CD4-positive, alpha-beta T cell (primary cell): ENCODE results near the gene PPP1R37. TPM values are rescaled to one million over a fixed set of nuclear protein-coding genes. Genes with fewer than 3 reads are reported as not detected.

Experiments used
- ATAC-seq: fragments of 200-7000 bp; cut with Tn5 transposase; one replicate; pipeline ENCODE4 v1.10.0; 2022; ENCODE audit warnings: mild to moderate bottlenecking; ENCODE audit not compliant: poor library complexity
- CTCF ChIA-PET: fragments of 350-600 bp; sonication (Branson Sonifier 250); formaldehyde crosslinking; loops from one replicate; lab custom pipeline; 2021; ENCODE audit warnings: antibody characterized with exemption, inconsistent platforms; lab: Charles Lee
- POLR2A ChIA-PET: fragments of 350-600 bp; sonication (Branson Sonifier 250); formaldehyde crosslinking; loops from one replicate; lab custom pipeline; 2021; ENCODE audit warnings: antibody characterized with exemption, inconsistent platforms; lab: Charles Lee
- DNase-seq, 14 experiments: peaks; one replicate each; pipeline ENCODE4 v3.0.0-alpha.2; 2013 to 2020; ENCODE audit warnings: mixed read lengths in 2 of 14
- H3K27ac ChIP-seq, 2 donors: one replicate each; pipeline versions ENCODE4 v1.5.1 to v1.7.0; 2013; ENCODE audit warnings: low read length in 2 of 2, low read depth in 1 of 2, mild to moderate bottlenecking in 1 of 2
- H3K27me3 ChIP-seq, 2 experiments: 1 replicate in 1 of 2; 2 replicates in 1 of 2; pipeline versions ENCODE4 v1.6.1 to v1.7.0; 2013; ENCODE audit warnings: low read length in 2 of 2, control low read depth in 1 of 2, mild to moderate bottlenecking in 1 of 2, moderate library complexity in 1 of 2; ENCODE audit not compliant: insufficient read depth in 2 of 2, control insufficient read depth in 1 of 2
- H3K36me3 ChIP-seq: one replicate; pipeline ENCODE4 v1.6.1; 2013; ENCODE audit warnings: low read length, control low read depth; ENCODE audit not compliant: insufficient read depth
- H3K4me1 ChIP-seq: one replicate; pipeline ENCODE4 v1.6.1; 2013; ENCODE audit warnings: low read length, control low read depth; ENCODE audit not compliant: insufficient read depth
- H3K4me3 ChIP-seq: one replicate; pipeline ENCODE4 v1.5.1; 2013; ENCODE audit warnings: mild to moderate bottlenecking, low read length, moderate library complexity
- H3K9me3 ChIP-seq, 2 experiments: 1 replicate in 1 of 2; 2 replicates in 1 of 2; pipeline versions ENCODE4 v1.6.1 to v1.7.0; 2013; ENCODE audit warnings: low read length in 2 of 2, mild to moderate bottlenecking in 2 of 2, control low read depth in 1 of 2, moderate library complexity in 1 of 2; ENCODE audit not compliant: control insufficient read depth in 1 of 2, insufficient read depth in 1 of 2
- H3K27ac Mint-ChIP-seq: one replicate; pipeline ENCODE4 v1.8.0; 2020; ENCODE audit warnings: mixed read lengths
- H3K27me3 Mint-ChIP-seq: one replicate; pipeline ENCODE4 v1.8.0; 2021; ENCODE audit warnings: mixed read lengths
- H3K36me3 Mint-ChIP-seq: one replicate; pipeline ENCODE4 v1.8.0; 2021; ENCODE audit warnings: low read depth, mixed read lengths
- H3K4me1 Mint-ChIP-seq: one replicate; pipeline ENCODE4 v1.8.0; 2021; ENCODE audit warnings: low read depth, mixed read lengths
- H3K4me3 Mint-ChIP-seq: one replicate; pipeline ENCODE4 v1.8.0; 2020; ENCODE audit warnings: mild to moderate bottlenecking, mixed read lengths
- H3K9me3 Mint-ChIP-seq: one replicate; pipeline ENCODE4 v1.8.0; 2020; ENCODE audit warnings: mixed read lengths
- intact Hi-C, 2 experiments: fragments of 100-400 bp; cut with DNase I in 1 of 2; cut with micrococcal nuclease in 1 of 2; formaldehyde crosslinking; loops; one replicate each; pipeline versions ENCODE4 v1.15.1 to v1.9.0; 2023 to 2025; cut with DNase I, micrococcal nuclease
- total RNA-seq, 174 experiments: library from RNA in 2 of 174; stranded (reverse) in 2 of 174; gene quantifications; one replicate each; pipeline ENCODE4 v1.2.3 and lab custom pipeline; 2021 to 2026
- TF ChIP-seq, protein P1 (sequence below): fragments of 200-600 bp; IDR thresholded peaks from one replicate; pipeline ENCODE4 v1.8.0; 2022; ENCODE audit warnings: antibody characterized with exemption, mild to moderate bottlenecking

PPP1R37 gene
- total RNA-seq, 2 experiments from 2014 or later: 17.2 to 19.6 TPM

DNA sequence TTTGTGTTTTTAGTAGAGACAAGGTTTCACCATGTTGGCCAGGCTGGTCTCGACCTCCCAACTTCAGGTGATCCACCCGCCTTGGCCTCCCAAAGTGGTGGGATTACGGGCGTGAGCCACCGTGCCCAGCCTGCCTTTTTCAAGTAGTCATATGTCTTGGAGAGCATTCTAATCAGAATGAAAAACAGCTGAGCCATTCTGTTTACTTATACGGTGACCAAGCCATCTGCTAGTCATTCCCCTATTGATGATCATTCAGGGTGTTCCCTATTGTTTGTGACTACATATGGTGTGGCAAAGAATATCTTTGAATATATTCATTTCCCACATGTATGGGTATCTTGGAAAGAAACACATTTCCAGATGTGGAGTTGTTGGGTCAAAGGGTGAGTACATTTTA, 102.8 kb downstream of the PPP1R37 start:
- no peaks in the 10 kb centered on the region for H3K36me3 ChIP-seq
- no peak overlapping the region for H3K27ac ChIP-seq
- intact Hi-C loops: no loop called here
- H3K27me3 Mint-ChIP-seq: no peaks in the 10 kb centered on the region
- no peaks in the 10 kb centered on the region for H3K36me3 Mint-ChIP-seq
- H3K4me3 ChIP-seq: no peak overlapping the region
- CTCF ChIA-PET: no interaction called here
- H3K4me1 ChIP-seq: no peaks in the 10 kb centered on the region
- no peak overlapping the region for H3K27ac Mint-ChIP-seq
- H3K4me3 Mint-ChIP-seq: no peak overlapping the region
- no peaks in the 10 kb centered on the region for H3K9me3 ChIP-seq
- no peaks in the 10 kb centered on the region for H3K27me3 ChIP-seq
- ATAC-seq: no peak
- POLR2A ChIA-PET: no interaction called here
- TF ChIP-seq, protein P1, sequence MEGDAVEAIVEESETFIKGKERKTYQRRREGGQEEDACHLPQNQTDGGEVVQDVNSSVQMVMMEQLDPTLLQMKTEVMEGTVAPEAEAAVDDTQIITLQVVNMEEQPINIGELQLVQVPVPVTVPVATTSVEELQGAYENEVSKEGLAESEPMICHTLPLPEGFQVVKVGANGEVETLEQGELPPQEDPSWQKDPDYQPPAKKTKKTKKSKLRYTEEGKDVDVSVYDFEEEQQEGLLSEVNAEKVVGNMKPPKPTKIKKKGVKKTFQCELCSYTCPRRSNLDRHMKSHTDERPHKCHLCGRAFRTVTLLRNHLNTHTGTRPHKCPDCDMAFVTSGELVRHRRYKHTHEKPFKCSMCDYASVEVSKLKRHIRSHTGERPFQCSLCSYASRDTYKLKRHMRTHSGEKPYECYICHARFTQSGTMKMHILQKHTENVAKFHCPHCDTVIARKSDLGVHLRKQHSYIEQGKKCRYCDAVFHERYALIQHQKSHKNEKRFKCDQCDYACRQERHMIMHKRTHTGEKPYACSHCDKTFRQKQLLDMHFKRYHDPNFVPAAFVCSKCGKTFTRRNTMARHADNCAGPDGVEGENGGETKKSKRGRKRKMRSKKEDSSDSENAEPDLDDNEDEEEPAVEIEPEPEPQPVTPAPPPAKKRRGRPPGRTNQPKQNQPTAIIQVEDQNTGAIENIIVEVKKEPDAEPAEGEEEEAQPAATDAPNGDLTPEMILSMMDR: no peak
- H3K4me1 Mint-ChIP-seq: no peaks in the 10 kb centered on the region
- no peaks in the 10 kb centered on the region for H3K9me3 Mint-ChIP-seq
- DNase-seq: no peak

Other genes starting within 250 kb of the PPP1R37 start
- gene NECTIN2, start 246.9 kb upstream of the PPP1R37 start, total RNA-seq: 1 to 10 TPM; 1.8 to 1.9 TPM
- gene TOMM40, start 201.9 kb upstream of the PPP1R37 start, total RNA-seq: 10 to 100 TPM; 25.4 to 26.8 TPM
- 1 to 10 TPM; 4.5 to 5.2 TPM for gene APOE, start 187.4 kb upstream of the PPP1R37 start, total RNA-seq
- not detected for gene APOC1, start 178.6 kb upstream of the PPP1R37 start, total RNA-seq
- gene APOC4, start 150.9 kb upstream of the PPP1R37 start, total RNA-seq: not detected
- not detected for gene APOC2, start 147.1 kb upstream of the PPP1R37 start, total RNA-seq
- 10 to 100 TPM; 71.0 to 72.7 TPM for gene CLPTM1, start 137.8 kb upstream of the PPP1R37 start, total RNA-seq
- gene RELB, start 91.7 kb upstream of the PPP1R37 start, total RNA-seq: 10 to 100 TPM; 91.6 to 92.5 TPM
- gene CLASRP, start 54.1 kb upstream of the PPP1R37 start, total RNA-seq: 100 to 1,000 TPM; 152 to 154 TPM
- gene ZNF296, start 16.7 kb upstream of the PPP1R37 start, total RNA-seq: 1 to 10 TPM; 2.0 to 2.4 TPM
- gene GEMIN7, start 13.9 kb upstream of the PPP1R37 start, total RNA-seq: 1 to 10 TPM; 4.0 to 4.8 TPM
- gene NKPD1, start 67.8 kb downstream of the PPP1R37 start, total RNA-seq: under 1 TPM; 0.73 to 0.91 TPM
- 10 to 100 TPM; 32.0 to 38.8 TPM for gene TRAPPC6A, start 85.1 kb downstream of the PPP1R37 start, total RNA-seq
- 10 to 100 TPM; 14.7 to 18.8 TPM for gene BLOC1S3, start 85.6 kb downstream of the PPP1R37 start, total RNA-seq
- not detected for gene EXOC3L2, start 152.2 kb downstream of the PPP1R37 start, total RNA-seq
- gene MARK4, start 158.1 kb downstream of the PPP1R37 start, total RNA-seq: 10 to 100 TPM; 18.1 to 19.8 TPM
- gene CKM, start 229.7 kb downstream of the PPP1R37 start, total RNA-seq: not detected
- not detected for gene KLC3, start 247.6 kb downstream of the PPP1R37 start, total RNA-seq